GM12874 (cell line): ENCODE results near the gene MORC3.

ENCODE experiments used
- TF ChIP-seq, protein P1 (sequence below): IDR thresholded peaks from 2 replicates; pipeline ENCODE4 v1.5.1; 2011; ENCODE audit warnings: low read depth, mild to moderate bottlenecking, control low read depth, low read length, moderate library complexity; ENCODE audit not compliant: insufficient read depth

The MORC3 gene

DNA sequence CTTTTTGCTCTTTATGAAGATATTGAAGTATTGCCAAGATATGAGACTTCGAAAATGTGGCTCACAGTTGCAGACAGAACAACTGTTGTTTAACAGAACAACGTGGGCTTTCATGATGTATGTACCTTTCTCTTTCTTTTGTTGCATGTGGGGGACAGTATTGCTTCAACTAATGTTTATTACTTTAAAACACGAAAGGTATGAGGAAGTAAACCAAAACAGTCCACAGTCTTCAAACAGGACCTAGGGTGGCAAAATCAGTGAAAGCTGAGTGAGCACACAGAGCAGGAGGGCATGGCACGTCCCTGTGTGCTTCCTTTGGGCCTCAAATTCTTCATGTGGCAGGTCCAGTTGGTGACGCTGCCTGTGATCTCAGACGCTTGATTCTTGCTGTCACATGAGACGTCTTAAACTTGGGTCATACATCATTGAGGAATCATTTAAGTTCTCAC lies 57.4 kb downstream of the MORC3 start:
- TF ChIP-seq, protein P1, sequence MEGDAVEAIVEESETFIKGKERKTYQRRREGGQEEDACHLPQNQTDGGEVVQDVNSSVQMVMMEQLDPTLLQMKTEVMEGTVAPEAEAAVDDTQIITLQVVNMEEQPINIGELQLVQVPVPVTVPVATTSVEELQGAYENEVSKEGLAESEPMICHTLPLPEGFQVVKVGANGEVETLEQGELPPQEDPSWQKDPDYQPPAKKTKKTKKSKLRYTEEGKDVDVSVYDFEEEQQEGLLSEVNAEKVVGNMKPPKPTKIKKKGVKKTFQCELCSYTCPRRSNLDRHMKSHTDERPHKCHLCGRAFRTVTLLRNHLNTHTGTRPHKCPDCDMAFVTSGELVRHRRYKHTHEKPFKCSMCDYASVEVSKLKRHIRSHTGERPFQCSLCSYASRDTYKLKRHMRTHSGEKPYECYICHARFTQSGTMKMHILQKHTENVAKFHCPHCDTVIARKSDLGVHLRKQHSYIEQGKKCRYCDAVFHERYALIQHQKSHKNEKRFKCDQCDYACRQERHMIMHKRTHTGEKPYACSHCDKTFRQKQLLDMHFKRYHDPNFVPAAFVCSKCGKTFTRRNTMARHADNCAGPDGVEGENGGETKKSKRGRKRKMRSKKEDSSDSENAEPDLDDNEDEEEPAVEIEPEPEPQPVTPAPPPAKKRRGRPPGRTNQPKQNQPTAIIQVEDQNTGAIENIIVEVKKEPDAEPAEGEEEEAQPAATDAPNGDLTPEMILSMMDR = no peak

DNA sequence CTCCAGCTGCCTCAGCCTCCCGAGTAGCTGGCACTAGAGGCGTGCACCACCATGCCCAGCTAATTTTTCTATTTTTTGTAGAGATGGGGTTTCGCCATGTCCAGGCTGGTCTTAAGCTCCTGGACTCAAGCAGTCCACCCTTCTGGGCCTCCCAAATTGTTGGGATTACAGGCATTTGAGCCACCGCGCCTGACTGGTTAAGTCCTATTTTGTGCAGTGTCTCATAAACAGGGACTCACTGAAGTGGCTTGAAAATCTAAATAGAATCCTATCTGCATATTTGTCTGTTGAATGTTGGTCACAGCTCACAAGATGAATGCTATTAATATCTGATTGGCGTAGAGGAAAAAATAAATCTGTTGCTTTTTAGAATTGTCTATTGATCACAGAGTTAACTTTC lies 59.3 kb downstream of the MORC3 start:
- TF ChIP-seq, protein P1 = no peak

DNA sequence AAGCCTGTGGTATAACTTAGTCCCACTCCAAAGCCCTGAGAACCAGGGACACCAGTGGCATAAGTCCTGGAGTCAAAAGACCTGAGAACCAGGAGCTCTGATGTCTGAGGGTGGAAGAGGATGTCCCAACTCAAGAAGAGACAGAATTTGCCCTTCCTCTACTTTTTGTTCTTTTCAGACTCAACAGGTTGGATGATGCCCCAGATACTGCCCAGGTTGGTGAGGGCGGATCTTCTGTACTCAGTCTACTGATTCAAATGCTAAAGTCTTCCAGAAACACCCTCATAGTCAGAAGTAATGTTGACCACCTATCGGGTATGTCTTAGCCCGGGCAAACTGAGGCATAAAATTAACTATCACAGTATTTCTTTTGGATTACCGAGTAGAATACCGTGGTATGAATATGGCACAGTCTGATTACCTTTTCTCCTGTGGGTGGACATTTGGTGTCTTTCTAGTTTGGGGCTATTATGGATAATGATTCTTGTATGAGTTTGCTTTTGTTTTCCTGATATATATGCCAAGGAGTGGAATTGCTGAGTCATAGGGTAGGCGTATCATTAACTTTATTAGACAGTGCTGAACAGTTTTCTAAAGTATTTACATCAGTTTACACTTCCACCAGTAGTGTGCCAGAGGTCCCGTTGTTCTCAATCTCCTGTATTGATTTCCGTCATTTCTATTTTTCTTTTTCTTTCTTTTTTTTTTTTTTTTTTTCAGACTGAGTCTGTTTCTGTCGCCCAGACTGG lies 62.0 kb downstream of the MORC3 start:
- TF ChIP-seq, protein P1 = no peak

DNA sequence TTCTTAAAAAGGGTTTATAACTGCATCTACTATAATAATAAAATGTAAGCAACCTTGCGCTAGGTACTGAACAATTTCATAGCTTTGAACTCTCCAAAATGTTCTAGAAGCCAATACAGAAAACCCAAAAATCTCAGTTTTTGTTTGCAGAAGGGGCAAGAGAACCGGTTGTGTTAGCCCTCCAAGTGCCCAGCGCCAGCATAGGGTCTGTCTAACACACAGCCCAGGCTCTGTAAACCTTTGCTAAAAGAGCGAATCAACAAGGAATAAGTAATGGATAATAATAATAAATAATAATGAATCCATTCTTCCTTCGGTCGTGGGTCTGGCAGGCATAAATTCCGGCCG lies 64.9 kb downstream of the MORC3 start:
- TF ChIP-seq, protein P1 = no peak

DNA sequence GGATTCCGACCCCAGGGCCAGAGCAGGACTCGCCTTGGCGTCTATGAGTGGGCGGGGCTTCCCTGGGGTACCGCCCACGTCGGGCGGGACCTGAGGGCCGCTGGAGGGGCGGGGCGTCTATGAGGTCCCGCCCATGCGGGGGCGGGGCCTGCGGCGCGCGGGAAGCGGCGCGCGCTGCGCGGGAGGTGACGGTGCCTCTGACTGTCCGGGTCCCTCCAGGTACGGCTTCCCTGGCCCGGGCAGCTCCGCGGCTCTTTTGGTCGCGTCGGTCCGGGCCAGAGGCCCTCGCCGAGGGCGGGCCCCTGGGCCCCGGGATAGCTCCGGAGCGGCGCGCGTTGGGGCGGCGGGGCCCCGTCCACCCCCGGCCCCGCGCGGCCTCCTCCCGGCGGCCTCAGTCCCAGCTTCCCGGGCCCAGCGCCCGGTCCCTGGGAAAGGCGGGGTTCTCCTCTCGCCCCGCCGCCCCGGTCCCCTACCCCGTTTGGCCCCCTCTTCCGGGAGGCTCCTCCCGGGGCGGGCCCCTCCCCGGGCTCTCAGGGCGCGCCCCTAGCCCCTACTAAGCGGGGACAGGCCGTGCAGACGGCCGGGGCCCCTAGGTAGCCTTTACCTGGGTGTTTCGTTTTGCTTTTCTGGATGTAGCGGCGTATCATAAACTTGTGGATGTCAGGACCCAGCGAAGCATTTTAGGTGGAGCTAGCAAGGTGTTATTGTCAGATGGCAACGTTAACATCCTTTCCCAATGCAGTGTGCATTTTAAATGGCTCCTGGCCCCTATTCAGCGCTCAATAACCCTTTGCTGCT lies 65.4 kb downstream of the MORC3 start, which contains the start of gene CHAF1B:
Gene CHAF1B (plus strand): TSS at position 160 of the 798 bp plus-strand sequence. CDS start 745 bp downstream, outside the sequence.
- TF ChIP-seq, protein P1 = no peak

DNA sequence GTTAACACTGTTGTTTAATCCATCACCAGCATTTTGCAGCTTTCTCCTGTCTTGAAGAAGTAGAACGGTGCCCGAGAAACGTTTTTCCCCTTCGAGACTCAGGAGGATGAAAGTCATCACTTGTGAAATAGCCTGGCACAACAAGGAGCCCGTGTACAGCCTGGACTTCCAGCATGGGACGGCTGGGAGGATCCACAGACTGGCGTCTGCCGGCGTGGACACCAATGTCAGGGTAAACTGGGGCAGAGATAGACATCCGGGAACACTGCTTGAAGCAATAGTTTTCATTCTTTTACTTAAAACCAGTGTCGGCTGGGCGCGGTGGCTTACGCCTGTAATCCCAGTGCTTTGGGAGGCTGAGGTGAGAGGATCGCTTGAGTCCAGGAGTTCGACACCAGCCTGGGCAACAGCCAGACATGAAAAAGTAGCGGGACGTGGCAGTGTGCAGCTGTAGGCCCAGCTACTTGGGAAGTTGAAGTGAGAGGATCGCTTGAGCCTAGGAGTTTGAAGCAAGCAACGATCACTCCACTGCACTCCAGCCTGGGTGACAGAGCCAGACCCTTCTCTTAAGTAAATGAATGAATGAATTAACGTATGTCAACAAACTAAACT lies 66.1 kb downstream of the MORC3 start:
- TF ChIP-seq, protein P1 = no peak

DNA sequence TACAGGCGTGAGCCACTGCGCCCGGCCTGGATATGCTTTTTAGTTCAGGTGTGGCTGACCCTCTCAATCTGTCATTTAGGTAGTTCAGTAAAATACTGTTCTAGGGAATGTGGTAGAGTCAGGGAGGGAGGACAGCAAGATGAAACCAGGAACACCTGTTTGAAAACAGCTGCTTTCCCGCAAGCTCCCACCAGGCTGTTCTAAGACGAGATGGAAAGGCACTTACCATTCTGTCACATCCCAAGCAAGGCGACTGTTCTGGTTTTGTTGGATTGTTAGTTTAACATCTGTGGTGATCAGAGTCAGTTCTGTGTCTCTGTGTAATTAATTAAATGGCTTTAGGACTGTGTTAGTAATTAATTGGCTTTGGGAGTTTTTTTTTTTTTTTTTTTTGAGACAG lies 68.1 kb downstream of the MORC3 start:
- TF ChIP-seq, protein P1 = no peak
